DOHH2 (cell line): ENCODE data around the gene CNIH2.

Experiments
- CTCF ChIP-seq: fragments of 200-600 bp; sonication (generic); IDR thresholded peaks from one replicate; pipeline ENCODE4 v1.5.1; 2014; ENCODE audit warnings: antibody characterized with exemption, mild to moderate bottlenecking, low read depth, low read length; ENCODE audit not compliant: poor library complexity, severe bottlenecking
- EZH2phosphoT487 ChIP-seq: fragments of 200-600 bp; sonication (generic); IDR thresholded peaks from 2 replicates; pipeline ENCODE4 v1.6.1; 2017; ENCODE audit warnings: borderline replicate concordance, mild to moderate bottlenecking, antibody characterized with exemption, low read length, moderate library complexity, mixed read lengths

- TF ChIP-seq CTCF: no peak
- TF ChIP-seq EZH2phosphoT487: no peak
Observed at GRCh38 chr11:66327171-66328030, 49.4 kb downstream of the CNIH2 start.
